NCI-H345 treated with DMSO at 0.1 percent for 48 hours (cell line): ENCODE data around the gene CCDC154.
A peak's percentile ranks its signal among the peaks of the same experiment; 100 is the strongest.
"Not testable (repeated sequence)": the region's sequence is repeated elsewhere in the genome, so short reads cannot be mapped to it uniquely, and the experiment has no call there.

Experiments
- DNase-seq: peaks from one replicate; lab custom pipeline; 2025; ENCODE audit not compliant: unreplicated experiment; lab: John Stamatoyannopoulos, UW

The CCDC154 gene

GRCh38 chr16:1443980-1444729 lies at the start of gene CCDC154:
Gene CCDC154 (minus strand): TSS chr16:1444556. CDS start chr16:1444322, 234 bp downstream.
- DNase-seq: no peak

- DNase-seq: no peak
Measured at GRCh38 chr16:1493746-1494094, 49.4 kb upstream of the CCDC154 start.

GRCh38 chr16:1492923-1493745 lies 48.8 kb upstream of the CCDC154 start, which contains the start of gene TELO2:
Gene TELO2 (plus strand): TSS chr16:1493360. CDS start chr16:1494282, 922 bp downstream.
- DNase-seq: peak; percentile 61

- no peak for DNase-seq
Measured at GRCh38 chr16:1492082-1492922, 47.9 kb upstream of the CCDC154 start.

GRCh38 chr16:1491327-1491726 lies 47.0 kb upstream of the CCDC154 start:
- DNase-seq: no peak

GRCh38 chr16:1489077-1489476 lies 44.7 kb upstream of the CCDC154 start:
- DNase-seq: no peak

GRCh38 chr16:1488619-1489018 lies 44.3 kb upstream of the CCDC154 start, which contains the start of gene PTX4:
Gene PTX4 (minus strand): TSS chr16:1488944. CDS start chr16:1488909, 35 bp downstream.
- no peak for DNase-seq

GRCh38 chr16:1488054-1488601 lies 43.8 kb upstream of the CCDC154 start:
- no peak for DNase-seq

- no peak for DNase-seq
Measured at GRCh38 chr16:1487395-1488053, 43.2 kb upstream of the CCDC154 start.

GRCh38 chr16:1486551-1487390 lies 42.4 kb upstream of the CCDC154 start:
- no peak for DNase-seq

- no peak for DNase-seq
Measured at GRCh38 chr16:1485847-1486496, 41.6 kb upstream of the CCDC154 start.

- DNase-seq: no peak
Measured at GRCh38 chr16:1481906-1482835, 37.8 kb upstream of the CCDC154 start.

GRCh38 chr16:1478937-1479336 lies 34.6 kb upstream of the CCDC154 start:
- DNase-seq: not testable (repeated sequence)

- no peak for DNase-seq
Measured at GRCh38 chr16:1477033-1477432, 32.7 kb upstream of the CCDC154 start.

- no peak for DNase-seq
Measured at GRCh38 chr16:1475552-1476114, 31.3 kb upstream of the CCDC154 start.

- peak; percentile 67 for DNase-seq
Measured at GRCh38 chr16:1474796-1475551, 30.6 kb upstream of the CCDC154 start, which contains the start of gene CLCN7. Gene CLCN7 (minus strand): TSS chr16:1475028. CDS start chr16:1474974, 54 bp downstream.
